ENCODE measurements around the gene SLC17A2.

The SLC17A2 gene, protein sequence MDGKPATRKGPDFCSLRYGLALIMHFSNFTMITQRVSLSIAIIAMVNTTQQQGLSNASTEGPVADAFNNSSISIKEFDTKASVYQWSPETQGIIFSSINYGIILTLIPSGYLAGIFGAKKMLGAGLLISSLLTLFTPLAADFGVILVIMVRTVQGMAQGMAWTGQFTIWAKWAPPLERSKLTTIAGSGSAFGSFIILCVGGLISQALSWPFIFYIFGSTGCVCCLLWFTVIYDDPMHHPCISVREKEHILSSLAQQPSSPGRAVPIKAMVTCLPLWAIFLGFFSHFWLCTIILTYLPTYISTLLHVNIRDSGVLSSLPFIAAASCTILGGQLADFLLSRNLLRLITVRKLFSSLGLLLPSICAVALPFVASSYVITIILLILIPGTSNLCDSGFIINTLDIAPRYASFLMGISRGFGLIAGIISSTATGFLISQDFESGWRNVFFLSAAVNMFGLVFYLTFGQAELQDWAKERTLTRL

DNA sequence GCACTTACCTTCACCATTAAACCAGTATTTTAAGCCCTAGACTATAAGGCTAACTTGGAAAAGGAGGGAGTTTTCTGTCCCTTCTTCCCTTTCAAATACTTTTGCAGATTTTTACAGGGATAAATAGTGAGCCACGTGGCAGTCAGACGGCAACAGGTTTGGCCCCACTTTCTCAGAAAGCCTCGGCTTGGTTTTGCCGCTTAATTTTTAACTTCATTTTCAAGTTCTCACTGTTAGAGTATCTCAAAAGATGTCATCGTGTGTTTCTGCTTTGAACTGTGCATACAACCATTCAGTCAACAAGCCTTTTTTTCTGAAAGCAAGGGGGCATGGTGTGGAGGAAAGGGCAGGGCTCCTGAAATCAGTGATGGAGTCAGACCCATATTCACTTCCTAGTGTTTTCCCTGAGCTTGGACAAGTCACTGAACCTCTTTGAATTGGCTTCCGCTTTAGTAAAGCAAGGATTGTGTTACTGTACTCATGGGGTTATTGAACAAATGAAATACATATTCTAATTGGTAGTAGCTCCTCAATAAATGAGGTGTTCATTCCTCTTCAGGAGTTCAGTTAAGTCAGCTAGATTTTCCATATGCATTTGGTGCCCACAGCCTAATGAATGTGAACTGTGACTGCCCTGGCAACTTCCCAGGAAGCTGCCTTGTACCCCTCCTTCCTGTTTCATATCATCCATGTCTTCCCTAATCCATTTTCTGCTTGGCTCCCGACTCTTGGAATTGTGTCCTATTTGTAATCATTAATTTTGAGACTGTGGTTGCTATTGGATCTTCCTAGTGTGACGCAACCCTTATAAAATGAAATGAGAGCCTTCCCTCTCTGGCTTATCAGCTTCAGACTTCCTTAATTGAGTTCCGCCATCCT lies at the start of gene SLC17A2:
TSS of gene SLC17A2 (minus strand) at position 160 of the 879 bp plus-strand sequence. CDS start 4,895 bp downstream, outside the sequence.
- DNase-seq = no peak

DNA sequence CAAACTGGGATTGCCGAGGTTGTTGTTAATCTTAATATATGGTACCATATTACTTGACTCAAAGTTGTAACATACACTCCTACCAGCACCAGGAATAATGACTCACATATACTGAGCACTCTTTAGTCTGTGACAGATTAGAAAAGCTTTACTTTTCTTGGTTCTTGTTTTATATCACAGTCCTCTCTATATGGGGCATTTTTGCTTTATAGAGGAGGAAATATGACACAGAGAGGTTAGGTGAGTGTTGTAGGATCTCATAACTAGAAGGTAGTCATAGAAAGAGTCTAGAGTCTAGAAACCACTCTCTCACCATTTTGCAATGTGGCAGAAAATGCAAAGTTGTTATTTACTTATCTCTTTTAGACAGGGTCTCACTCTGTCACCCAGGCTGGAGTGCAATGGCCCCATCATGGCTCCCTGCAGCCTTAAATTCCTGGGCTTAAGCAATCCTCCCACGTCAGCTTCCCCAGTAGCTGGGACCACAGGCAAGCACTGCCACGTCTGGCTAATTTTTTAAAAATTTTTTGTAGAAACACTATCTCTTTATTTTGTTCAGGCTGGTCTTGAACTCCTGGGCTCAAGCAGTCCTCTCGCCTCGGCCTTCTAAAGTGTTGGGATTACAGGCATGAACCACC lies 45.6 kb upstream of the SLC17A2 start:
- DNase-seq = no peak

DNA sequence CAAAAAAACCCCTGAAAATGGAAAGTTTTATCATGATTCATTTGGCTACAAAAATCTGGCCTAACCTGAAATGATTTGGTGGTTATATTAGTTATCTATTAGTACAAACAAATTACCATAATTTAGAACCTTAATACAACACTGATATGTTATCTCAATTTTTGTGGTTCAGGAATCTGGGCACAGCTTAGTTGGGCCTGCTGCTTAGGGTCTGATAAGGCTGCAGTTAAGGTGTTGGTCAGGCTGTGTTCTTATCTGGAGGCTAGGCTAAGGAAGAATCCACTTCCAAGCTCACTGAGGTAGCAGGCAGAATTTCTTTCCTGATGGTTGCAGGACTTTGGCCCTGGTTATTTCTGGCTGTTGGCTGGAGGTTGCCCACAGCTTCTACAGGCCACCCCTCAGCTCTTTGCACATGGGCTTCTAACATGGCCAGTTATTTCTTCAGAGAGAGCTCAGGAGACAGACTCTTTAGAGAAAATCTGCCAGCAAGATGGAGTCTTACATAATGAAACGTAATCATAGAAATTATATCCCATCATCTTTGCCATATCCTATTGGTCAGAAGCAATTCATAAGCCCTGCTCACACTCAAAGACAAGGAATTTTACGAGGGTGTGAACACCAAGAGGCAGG lies 43.5 kb upstream of the SLC17A2 start:
- no peak for DNase-seq

DNA sequence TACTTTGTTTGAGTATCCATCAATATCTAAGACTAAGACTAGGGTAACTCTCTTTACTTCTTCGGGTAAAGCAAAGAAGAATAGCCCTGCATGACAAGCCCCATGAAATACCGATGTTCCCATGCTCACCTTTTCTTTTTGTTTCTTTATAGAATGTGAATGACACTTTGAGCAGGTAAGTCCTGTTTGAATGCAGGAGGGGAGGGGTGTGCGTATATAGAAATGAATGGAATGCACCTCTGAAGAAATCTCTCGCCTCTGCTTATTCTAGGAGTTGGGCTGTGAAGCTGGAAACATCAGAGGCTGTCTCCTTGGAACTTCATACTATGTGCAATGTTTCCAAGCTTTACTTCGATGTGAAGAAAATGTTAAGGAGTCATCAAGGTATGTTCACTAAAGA lies 42.4 kb upstream of the SLC17A2 start:
- DNase-seq = no peak

DNA sequence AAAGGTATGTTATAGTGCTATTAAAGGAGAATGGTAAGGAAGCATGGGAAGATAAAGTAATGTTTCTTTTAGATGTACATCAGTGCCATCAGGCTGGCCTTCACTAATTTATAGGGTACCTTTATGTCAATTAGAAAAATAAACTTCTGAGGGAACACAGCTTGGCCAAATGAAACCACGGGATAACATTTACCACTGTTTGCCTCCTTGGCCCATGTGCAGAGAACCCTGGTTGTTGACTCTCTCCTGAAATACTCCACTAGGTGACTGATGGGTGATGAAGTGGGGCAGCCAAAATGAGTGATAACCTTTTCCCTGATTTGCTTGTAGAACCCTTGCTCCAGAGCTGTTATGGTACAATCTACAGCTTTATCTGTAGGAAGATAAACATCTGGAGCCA lies 41.6 kb upstream of the SLC17A2 start:
- DNase-seq = no peak

DNA sequence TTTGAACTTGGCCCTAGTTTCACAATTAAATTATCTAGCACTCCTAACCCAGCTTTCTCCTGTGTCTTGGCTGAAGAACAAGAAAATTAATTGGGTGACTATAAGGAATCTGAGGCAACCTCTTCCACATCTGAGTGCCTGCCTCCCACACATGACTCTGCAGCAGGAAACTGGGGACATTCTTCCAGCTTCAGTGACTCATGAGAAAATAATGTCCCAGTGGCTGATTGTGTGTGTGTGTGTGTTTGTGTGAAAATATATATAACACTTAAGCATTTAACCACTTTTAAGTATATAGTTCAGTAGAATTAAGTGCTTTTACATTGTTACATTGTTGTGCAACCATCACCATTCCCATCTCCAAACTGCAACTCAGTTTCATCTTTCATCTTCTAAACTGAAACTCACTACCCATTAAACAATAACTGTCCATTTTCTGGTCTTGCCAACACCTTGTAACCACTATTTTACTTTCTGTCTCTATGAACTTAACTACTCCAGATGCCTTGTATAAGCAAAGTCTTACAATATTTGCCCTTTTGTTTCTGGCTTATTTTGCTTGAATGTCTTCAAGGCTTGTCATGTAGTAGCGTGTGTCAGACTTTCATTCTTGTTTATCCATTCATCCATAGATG lies 40.8 kb upstream of the SLC17A2 start:
- DNase-seq = no peak

DNA sequence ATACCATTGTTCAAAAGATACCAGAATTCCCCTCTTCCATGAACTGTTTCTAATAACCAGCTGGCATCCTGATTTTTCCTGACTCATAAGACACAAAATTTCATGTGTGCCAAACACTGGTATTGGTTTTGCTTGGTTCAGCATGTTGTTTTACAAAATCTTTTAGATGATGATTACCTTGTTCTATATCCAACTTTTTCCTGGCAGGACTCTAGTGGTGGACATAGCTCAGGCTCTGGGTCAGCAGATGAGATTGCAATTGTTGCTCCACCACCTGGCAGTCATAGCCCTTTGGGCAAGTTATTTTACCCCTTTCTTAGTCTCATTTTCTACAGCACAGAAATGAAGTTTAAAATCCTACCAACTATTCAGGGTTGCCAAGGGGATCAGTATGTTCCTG lies 38.3 kb upstream of the SLC17A2 start:
- DNase-seq = no peak

DNA sequence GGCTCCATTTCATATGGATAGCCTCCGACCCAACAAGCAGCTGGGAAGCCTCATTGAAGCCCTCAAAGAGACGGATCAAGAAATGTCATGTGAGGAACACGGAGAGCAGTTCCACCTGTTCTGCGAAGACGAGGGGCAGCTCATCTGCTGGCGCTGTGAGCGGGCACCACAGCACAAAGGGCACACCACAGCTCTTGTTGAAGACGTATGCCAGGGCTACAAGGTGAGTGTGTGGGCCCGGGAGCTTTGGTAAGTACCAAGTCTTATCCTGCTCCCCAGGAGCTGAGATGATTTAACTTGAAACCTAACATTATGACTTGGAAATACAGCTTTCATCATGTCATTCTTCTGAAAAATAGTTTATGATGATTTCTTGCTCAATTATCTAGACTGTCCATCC lies 36.2 kb upstream of the SLC17A2 start:
- DNase-seq = no peak

DNA sequence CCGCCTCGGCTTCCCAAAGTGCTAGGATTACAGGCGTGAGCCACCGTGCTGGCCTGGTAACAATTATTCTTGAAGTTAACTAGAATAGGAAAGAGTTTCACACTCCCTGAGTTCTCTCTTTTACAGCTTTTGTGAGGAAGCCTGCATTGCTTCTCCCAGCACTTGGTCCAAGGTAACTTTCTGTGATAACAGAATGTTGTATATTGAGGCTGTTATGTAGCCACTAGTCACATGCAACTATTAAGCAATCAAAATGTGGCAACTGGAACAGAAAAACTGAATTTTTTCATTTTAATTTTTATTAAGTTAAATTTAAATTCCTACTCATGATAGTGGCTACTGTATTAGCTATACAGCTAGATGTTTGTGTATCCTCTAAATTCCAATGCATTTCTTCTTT lies 34.6 kb upstream of the SLC17A2 start:
- no peak for DNase-seq

DNA sequence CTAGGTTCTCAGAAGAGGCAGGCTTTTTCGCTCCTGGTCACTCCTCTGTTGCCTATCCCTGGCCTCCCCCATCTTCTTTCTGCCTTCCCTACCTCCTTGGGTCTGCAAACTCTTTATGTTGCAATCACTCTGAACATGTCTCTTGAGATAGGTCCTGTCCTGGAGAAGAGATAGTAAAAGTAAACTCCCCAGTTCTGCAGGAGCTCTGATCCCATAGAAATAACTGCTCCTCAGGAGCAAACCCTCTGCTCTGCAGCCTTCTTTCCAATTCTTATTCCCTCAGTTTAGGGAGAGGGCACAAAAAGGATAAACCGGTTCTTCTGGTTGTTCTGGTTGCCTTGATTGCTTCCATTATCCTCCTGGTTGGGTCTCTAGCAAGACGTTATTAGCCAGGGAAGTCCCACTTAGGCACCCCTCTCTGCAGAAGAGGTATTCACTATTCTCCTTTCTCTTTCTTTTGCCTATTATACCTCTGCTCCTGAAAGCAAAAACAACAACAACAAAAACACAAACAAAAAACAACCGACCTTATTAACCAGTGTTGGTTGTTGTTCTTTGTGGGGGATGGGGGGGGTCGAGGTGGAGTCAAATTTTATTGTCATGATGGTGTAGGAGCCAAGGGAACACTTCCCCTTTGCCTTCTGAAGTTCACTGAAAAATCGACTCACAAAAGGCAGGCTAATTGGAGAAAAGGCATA lies 33.1 kb upstream of the SLC17A2 start:
- DNase-seq = no peak

DNA sequence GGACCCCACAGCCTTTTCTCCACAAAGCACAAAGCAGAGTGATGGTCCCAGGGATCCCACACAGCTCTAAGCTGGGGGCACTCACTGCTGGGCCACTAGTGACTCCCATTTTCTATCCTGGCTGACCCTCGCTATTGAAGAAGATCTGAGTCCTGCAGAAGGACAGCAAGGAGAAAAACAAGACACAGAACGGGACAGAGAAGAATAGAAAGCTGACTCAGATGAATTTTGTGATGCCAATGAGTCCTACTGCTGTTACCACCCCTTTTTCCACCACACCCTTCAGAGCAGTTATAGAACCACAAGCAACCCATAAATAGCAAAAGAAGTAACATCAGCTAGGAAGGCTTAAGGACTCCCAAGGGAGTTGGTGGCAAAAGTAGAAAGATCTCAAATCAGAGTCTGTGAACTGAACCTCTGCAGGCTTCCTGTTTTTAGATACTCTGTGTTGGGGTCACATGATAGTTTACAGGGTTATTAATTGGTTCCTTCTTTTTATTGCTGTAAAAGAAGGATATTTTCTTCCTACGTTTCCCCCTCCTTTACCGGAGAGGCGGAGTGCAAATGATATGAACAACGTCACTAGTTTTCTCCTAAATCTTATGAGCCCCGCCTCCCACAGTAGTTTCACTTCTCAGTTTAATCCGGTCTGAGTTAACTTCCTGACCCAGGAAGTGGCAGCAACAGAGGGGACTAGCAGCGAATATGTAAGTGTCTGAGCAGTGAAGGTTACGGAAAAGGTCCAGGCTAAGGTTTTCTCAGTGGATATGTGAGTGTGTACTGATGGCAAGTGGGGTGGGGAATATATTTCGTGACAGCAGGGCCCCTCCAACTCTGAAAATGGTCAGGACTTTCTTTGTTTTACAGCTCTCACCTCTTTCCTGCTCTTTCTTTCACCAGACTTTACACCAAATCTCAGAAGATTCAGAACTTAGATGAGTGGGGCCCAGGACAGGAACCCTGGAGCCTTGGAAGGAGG lies 31.9 kb upstream of the SLC17A2 start, which contains the start of gene TRIM38:
TSS of gene TRIM38 (plus strand) at position 654 of the 979 bp plus-strand sequence. CDS start 3,721 bp downstream, outside the sequence.
- no peak for DNase-seq

DNA sequence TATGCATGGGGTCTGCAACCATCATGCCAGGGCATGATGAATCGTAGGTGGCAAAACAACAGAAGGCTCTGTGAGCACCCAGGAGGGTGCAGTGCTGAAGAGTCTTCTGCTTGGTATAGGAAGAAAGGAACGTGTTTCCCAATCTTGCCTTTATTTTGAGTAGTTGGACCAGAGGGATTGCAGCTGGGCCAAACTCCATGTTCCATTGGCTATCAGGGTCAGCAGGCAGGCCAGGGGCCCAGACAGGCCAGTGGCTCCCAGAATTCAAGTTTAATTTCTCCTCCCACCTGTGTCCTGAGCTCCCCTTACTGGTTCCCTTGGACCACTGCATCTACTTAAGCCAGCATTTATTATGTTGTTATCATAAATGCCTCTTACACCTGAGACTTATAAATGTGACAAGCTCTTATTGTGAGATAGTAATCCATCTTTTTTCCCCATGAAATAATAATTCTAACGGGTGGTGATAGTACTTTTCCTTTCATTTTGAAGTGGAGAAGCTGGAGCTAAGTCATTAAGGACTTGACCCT lies 31.2 kb upstream of the SLC17A2 start:
- no peak for DNase-seq

DNA sequence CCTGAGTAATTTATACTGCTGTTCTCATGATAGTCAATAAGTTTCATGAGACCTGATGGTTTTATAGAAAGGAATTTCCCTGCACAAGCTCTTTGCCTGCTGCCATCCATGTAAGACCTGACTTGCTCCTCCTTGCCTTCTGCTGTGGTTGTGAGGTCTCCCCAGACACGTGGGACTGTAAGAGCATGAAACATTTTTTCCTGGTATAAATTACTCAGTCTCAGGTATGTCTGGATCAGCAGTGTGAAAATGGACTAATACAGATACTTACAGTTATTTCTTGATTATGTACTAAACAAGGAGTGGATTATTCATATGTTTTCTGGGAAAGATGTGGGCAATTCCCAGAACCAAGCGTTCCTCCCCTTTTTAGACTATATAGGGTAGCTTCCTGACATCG lies 30.2 kb upstream of the SLC17A2 start:
- DNase-seq = no peak

DNA sequence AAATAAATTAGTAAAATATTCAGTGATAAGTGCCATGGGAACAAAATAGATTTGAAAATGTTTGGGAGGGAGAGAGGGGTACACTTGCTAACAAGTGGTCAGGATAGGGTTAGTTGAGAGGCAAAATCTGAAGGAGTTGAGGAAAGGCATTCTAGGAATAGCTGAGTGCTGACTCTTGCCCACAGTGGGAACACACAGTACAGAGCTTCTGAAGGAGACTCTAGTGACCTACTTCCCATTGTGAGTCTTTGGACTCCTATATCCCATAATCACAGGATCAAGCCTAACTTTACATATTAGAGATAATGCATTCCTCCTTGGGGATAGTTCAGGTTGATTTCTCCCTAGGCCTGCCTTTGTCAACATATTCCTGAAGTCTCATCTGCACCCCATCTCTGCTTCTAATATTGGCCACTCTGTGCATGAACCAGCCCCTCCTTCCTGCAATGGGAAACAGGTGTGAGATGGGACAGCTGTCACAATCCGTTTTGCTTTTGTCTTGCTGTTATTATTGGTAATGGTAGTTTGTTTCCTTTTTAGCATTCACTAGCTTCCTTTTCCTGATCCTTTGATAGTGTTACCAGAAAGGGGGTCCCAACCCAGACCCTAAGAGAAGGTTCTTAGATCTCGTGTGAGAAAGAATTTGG lies 29.5 kb upstream of the SLC17A2 start:
- no peak for DNase-seq

DNA sequence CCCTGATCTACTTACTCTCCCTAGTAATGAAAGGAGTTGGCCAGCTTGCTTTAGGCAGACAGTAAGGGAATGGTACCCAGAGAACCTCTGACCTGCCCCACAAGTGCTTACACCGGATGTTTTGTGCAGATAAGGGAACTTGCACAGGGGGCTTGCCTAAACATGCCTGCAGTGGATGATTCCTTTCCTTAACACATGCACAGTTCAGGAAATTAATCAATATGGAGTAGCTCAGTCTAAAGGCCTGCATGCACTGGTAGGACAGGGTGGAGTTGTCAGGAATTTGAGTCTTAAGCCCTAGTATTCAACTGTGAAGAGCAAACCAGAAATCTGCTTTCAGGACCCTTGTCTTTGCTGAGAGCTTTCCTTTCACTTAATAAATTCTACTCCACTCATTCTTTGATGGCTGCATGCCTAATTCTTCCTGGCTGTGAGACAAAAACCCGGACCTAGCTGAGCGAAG lies 28.2 kb upstream of the SLC17A2 start:
- DNase-seq = no peak

DNA sequence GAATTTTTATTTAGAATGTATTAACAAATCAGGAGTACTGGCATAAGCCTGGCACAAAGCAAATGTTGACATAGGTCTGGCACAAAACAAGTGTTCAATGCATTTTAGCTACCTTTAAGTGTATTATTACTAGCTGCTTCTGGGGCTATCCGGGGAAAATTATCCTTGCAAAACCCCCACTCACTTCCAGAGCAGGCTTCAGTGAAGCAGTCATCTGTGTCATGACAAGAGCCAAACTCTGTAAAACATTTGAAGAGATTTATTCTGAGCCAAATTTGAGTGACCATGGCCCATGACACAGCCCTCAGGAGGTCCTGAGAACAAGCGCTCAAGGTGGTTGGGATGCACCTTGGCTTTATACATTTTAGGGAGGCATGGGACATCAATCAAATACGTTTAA lies 25.7 kb upstream of the SLC17A2 start:
- no peak for DNase-seq

DNA sequence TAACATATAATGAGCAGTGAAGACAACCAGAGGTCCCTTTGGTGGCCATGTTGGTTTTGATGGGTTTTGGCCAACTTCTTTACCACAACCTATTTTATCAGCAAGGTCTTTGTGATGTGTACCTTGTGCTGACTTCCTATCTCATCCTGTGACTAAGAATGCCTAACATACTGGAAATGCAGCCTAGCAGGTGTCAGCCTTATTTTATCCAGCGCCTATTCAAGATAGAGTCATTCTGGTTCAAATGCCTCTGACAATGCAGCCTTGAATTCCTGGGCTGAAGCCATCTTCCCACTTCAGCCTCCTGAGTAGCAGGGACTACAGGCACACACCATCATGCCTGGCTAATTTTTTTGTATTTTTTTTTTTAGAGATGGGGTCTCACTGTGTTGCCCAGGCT lies 24.3 kb upstream of the SLC17A2 start:
- DNase-seq = no peak

DNA sequence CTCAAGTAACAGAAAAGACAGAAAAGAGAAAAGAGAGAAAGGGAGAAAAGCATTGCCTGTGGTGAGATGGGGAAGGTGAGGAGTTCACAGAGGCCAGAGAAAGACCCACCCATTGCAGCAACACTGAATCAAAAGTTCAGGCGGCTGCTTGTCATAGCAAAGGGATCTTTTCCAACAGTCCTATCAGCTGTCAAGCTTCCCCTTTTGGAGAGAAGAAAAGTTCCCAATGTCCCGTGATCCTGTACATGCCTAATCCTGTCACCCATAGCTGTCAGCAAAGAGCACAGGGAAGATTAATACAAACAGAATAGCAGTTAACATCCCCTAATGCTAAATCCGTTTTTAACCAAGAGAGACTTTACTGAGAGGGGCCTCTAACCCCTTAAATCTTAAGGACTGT lies 23.2 kb upstream of the SLC17A2 start:
- DNase-seq = no peak

DNA sequence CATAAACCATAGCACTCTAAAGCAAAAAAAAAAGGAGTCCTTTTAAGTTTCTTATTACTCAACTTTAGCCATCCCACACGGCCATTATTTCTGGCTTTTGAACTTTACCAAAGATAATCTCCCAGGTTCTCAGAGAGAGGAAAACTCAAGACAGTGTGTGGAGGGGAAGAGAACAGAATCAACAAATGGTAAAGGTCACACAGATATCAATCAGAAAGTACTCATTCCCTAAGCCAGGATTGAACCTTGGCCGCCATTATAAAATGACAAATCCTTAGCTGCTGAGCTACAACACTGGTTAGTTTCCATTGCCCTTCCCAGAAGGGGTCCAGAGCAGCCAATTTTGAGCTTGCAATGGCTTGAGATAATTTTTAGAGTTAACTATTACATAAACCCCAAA lies 22.0 kb upstream of the SLC17A2 start:
- DNase-seq = no peak
